ENCODE data around the gene GAREM2. TPM values are rescaled to one million over a fixed set of nuclear protein-coding genes. Genes with fewer than 3 reads are reported as not detected.

Gene GAREM2
- total RNA-seq, 1 experiment from 2014 or later, result 2.8 TPM

DNA sequence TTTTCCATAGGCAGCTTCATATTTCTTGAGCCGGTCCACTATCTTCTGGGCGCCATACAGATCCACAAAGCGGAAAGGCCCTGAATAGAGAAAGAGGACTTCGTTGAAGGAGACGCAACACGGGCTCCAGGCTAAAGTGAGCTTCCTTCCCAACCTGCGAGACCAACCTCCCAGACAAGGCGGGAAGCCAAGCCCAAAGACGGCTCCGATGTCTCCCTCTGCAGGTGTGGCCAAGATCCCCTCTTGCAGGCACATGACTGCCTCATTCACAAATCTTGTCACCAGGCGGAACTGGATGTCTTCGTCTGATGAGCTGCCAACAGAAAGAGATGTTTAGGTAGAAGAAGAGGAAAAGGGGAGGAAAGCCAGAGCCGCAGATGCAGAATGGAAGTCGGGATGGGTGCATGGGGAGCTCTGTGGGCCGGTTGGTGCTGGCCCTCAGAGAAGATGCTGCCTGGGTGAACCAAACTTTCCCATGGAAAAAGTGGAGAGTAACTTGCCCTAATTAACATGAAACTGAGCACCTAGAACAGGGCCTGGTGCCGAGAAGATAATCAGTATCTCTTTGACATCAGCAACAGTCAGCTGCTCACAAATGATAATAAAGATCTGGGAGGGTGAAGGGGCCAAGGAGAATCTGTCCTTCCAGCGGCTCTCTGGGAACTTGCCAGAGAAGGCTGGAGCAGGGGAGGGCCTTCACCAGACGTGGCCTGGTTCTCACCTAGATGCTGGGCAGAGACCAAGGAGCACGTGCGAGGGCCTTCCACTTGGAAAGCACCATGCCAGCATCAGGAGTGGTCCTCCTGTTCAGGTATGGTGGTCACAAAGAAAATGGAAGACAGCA is 18.6 kb downstream of the GAREM2 start:
- H3K27me3 ChIP-seq (replicated peaks; ENCODE audit: insufficient read depth, low read depth, low read length, poor library complexity), result no peaks in the 10 kb centered on the region
- CTCF ChIA-PET, result no interaction called here
- no peak for DNase-seq (ENCODE audit: low spot score)
- TF ChIP-seq EZH2 (IDR thresholded peaks at IDR 0.05; ENCODE audit: borderline replicate concordance, low read depth, low read length, poor library complexity, severe bottlenecking), result no peak
- TF ChIP-seq, protein P1, sequence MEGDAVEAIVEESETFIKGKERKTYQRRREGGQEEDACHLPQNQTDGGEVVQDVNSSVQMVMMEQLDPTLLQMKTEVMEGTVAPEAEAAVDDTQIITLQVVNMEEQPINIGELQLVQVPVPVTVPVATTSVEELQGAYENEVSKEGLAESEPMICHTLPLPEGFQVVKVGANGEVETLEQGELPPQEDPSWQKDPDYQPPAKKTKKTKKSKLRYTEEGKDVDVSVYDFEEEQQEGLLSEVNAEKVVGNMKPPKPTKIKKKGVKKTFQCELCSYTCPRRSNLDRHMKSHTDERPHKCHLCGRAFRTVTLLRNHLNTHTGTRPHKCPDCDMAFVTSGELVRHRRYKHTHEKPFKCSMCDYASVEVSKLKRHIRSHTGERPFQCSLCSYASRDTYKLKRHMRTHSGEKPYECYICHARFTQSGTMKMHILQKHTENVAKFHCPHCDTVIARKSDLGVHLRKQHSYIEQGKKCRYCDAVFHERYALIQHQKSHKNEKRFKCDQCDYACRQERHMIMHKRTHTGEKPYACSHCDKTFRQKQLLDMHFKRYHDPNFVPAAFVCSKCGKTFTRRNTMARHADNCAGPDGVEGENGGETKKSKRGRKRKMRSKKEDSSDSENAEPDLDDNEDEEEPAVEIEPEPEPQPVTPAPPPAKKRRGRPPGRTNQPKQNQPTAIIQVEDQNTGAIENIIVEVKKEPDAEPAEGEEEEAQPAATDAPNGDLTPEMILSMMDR (conservative IDR thresholded peaks at IDR 0.05; ENCODE audit: low read depth, low read length), result no peak
- no peak overlapping the region for H3K27ac ChIP-seq (ENCODE audit: low read depth, low read length, poor library complexity, severe bottlenecking)
- H3K36me3 ChIP-seq (ENCODE audit: insufficient read depth, low read length, poor library complexity, severe bottlenecking), result peaks cover 44% of the 10 kb centered on the region
- intact Hi-C loops (cut with micrococcal nuclease; ENCODE audit: unreplicated experiment), result no loop called here
- no TSS peak for BruUV-seq (replicated peaks)
- POLR2A ChIA-PET (ENCODE audit: low non-redundant PET), result no interaction called here
- H3K4me1 ChIP-seq (ENCODE audit: insufficient read depth, low read length, poor library complexity, severe bottlenecking), result no peaks in the 10 kb centered on the region
- H3K9me3 ChIP-seq (ENCODE audit: low read depth, low read length, poor library complexity, severe bottlenecking), result no peaks in the 10 kb centered on the region
- H3K4me3 ChIP-seq (ENCODE audit: low read depth, low read length, poor library complexity, severe bottlenecking), result no peak overlapping the region

DNA sequence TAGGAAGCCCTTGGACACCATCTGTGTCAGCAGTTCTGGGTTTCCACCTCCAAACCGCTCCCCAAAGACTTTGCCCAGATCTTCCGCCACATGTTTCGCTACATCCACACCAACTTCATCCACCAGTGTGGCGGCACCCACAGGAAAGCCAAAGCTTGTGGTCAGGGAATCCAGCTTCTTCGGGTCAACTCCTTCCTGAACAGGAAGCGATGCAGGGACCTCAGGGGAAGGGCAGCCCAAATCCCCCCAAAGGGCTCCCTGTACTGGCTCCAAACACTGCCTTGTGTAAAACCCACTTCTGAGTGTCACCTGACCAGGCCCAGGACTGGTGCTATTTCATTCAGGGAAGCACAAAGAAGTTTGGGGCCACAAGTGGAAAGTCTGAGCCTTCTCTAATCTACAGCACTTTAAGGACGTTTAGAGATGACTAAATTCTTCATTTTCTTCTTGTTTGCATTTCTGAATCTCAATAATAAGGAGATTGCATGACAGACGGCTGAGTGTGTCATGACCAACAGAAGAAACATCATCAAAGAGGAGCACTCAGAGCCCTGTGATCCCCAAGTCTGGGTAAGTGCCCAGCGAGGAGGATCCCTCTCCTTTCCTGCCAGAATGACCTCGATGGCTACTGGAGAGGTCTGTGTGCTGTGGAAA is 20.8 kb downstream of the GAREM2 start:
- H3K36me3 ChIP-seq (ENCODE audit: insufficient read depth, low read length, poor library complexity, severe bottlenecking), result peaks cover 58% of the 10 kb centered on the region

DNA sequence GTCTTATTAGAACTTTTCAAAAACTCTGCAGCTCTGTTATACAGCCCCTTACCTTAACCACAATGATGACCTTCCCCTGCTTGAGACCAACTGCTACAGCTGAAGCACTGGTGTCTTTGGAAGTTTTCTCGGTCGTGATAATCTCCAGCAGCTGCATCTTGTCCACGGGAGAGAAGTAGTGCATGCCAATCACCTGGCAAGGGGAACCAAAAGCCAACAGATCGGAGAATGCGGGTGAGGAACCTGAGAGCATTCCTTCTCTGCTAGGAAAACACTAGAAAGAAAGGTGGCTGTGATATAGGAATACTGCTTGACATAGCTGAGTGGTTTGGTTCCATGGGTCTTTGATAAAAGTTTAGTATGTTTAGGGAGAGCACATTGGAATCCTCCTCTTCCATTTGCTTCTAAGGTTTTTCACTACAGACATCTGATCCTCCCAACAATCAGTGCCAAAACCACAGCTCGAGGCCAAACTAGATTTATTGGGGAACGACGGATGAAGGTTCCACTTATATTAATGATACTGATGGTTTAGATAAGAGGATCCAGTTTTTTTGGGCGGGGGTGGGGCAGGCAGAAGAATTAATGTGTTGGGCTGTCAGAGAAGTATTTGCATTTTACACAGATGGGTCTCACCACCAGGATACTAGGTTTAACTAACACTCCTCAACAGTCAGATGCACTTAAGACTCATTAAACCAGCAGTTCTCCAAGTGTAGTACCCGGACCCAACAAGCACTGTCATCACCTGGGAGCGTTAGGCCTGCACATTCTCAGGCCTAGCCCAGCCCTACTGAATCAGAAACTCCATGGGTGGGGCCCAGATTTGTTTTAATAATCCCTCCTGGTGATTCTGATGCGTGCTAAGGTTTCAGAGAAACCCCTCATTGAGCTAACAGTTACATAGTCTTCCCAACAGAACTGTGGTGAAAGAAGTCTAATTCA is 22.4 kb downstream of the GAREM2 start:
- intact Hi-C loops (cut with micrococcal nuclease; ENCODE audit: unreplicated experiment), result no loop called here
- H3K9me3 ChIP-seq (ENCODE audit: low read depth, low read length, poor library complexity, severe bottlenecking), result no peaks in the 10 kb centered on the region
- CTCF ChIA-PET, result no interaction called here
- POLR2A ChIA-PET (ENCODE audit: low non-redundant PET), result no interaction called here
- peaks cover 70% of the 10 kb centered on the region for H3K36me3 ChIP-seq (ENCODE audit: insufficient read depth, low read length, poor library complexity, severe bottlenecking)
- TF ChIP-seq, protein P1 (conservative IDR thresholded peaks at IDR 0.05; ENCODE audit: low read depth, low read length), result no peak
- TF ChIP-seq EZH2 (IDR thresholded peaks at IDR 0.05; ENCODE audit: borderline replicate concordance, low read depth, low read length, poor library complexity, severe bottlenecking), result no peak
- no peaks in the 10 kb centered on the region for H3K4me1 ChIP-seq (ENCODE audit: insufficient read depth, low read length, poor library complexity, severe bottlenecking)
- no peak for DNase-seq (ENCODE audit: low spot score)
- no peaks in the 10 kb centered on the region for H3K27me3 ChIP-seq (replicated peaks; ENCODE audit: insufficient read depth, low read depth, low read length, poor library complexity)
- no peak overlapping the region for H3K4me3 ChIP-seq (ENCODE audit: low read depth, low read length, poor library complexity, severe bottlenecking)
- no TSS peak for BruUV-seq (replicated peaks)
- H3K27ac ChIP-seq (ENCODE audit: low read depth, low read length, poor library complexity, severe bottlenecking), result no peak overlapping the region

More for the DNA sequence above, 20.8 kb downstream of the GAREM2 start:
- Histone ChIP-seq H3K4me3 (ENCODE audit: low read depth, low read length, poor library complexity, severe bottlenecking) (no peak overlapping the region), H3K27me3 (replicated peaks; ENCODE audit: insufficient read depth, low read depth, low read length, poor library complexity) (no peaks in the 10 kb centered on the region), H3K9me3 (ENCODE audit: low read depth, low read length, poor library complexity, severe bottlenecking) (no peaks in the 10 kb centered on the region), H3K27ac (ENCODE audit: low read depth, low read length, poor library complexity, severe bottlenecking) (no peak overlapping the region), H3K4me1 (ENCODE audit: insufficient read depth, low read length, poor library complexity, severe bottlenecking) (no peaks in the 10 kb centered on the region)
- TF ChIP-seq, protein P1 (conservative IDR thresholded peaks at IDR 0.05; ENCODE audit: low read depth, low read length), result no peak
- no peak for TF ChIP-seq EZH2 (IDR thresholded peaks at IDR 0.05; ENCODE audit: borderline replicate concordance, low read depth, low read length, poor library complexity, severe bottlenecking)
- no TSS peak for BruUV-seq (replicated peaks)
- POLR2A ChIA-PET (ENCODE audit: low non-redundant PET), result no interaction called here
- intact Hi-C loops (cut with micrococcal nuclease; ENCODE audit: unreplicated experiment), result no loop called here
- CTCF ChIA-PET, result no interaction called here
- no peak for DNase-seq (ENCODE audit: low spot score)

All from A673 (cell line).